Measurements from ENCODE around the gene IMMP2L. TPM values are rescaled to one million over a fixed set of nuclear protein-coding genes. Genes with fewer than 3 reads are reported as not detected.

The IMMP2L gene
- polyA plus RNA-seq, 2 of the 4 experiments (the other 2 are of a cell fraction) = 16.1 to 23.8 TPM

- CTCF ChIA-PET = interaction anchor here (0.7 to 1.1 kb wide), 2 partner anchors 19 to 295 kb away, joined by 3 to 4 read pairs; no protein-coding TSS in a partner anchor
- H3K4me1 ChIP-seq = peaks cover 4% of the 10 kb centered on the region; the same call in 2 of the 3 replicates
- no peak for ATAC-seq
- no peak overlapping the region for H3K27ac ChIP-seq
- DNase-seq (ENCODE audit: low read depth in 1 of 2, low spot score in 1 of 2) = no peak
- H3K9me3 ChIP-seq = no peaks in the 10 kb centered on the region
- H3K4me3 ChIP-seq = no peak overlapping the region
- no peak overlapping the region for H3K4me2 ChIP-seq
- TF ChIP-seq FOSL2 (IDR thresholded peaks at IDR 0.05) = no peak
- TF ChIP-seq FOSL2 (CRISPR knock-in tag; IDR thresholded peaks at IDR 0.05) = no peak
- TF ChIP-seq PHF8 (IDR thresholded peaks at IDR 0.05; ENCODE audit: borderline replicate concordance, low read depth) = no peak
- no peak for TF ChIP-seq EHF (CRISPR knock-in tag; IDR thresholded peaks at IDR 0.05)
- no peak for TF ChIP-seq FOXS1 (CRISPR knock-in tag; IDR thresholded peaks at IDR 0.05)
- no peak for TF ChIP-seq EP300 (IDR thresholded peaks at IDR 0.05)
- TF ChIP-seq TFCP2L1 (CRISPR knock-in tag; IDR thresholded peaks at IDR 0.05) = no peak
- TF ChIP-seq HEYL (CRISPR knock-in tag; IDR thresholded peaks at IDR 0.05) = no peak
- TF ChIP-seq ZSCAN20 (CRISPR knock-in tag; IDR thresholded peaks at IDR 0.05) = no peak
- TF ChIP-seq GATA3 (IDR thresholded peaks at IDR 0.05; ENCODE audit: borderline replicate concordance) = no peak
- no peak for FAIRE-seq
- POLR2A ChIA-PET = no interaction called here
- 95% methylated on average over 3 of the region's 3 CpGs for whole genome bisulfite sequencing (ENCODE audit: missing lambda C conversion rate)
Observed at GRCh38 chr7:111006040-111006439, 556.3 kb downstream of the IMMP2L start.

- Histone ChIP-seq H3K27ac (no peak overlapping the region), H3K4me1 (no peaks in the 10 kb centered on the region), H3K9me3 (no peaks in the 10 kb centered on the region), H3K4me2 (no peak overlapping the region), H3K4me3 (no peak overlapping the region)
- WGBS (ENCODE audit: missing lambda C conversion rate) = 3% methylated on average over 1 of the region's 1 CpG
- TF ChIP-seq ZSCAN20 (CRISPR knock-in tag; IDR thresholded peaks at IDR 0.05) (no peak), ZNF302 (CRISPR knock-in tag; IDR thresholded peaks at IDR 0.05) (no peak)
- ATAC-seq (no peak), FAIRE-seq (no peak), DNase-seq (ENCODE audit: low read depth in 1 of 2, low spot score in 1 of 2) (no peak)
- CTCF ChIA-PET = interaction anchor here (0.6 to 1.1 kb wide), 3 partner anchors 20 to 379 kb away, joined by 3 to 4 read pairs (median 3); no protein-coding TSS in a partner anchor
- POLR2A ChIA-PET = no interaction called here
Observed at GRCh38 chr7:111005445-111005844, 556.8 kb downstream of the IMMP2L start.

GRCh38 chr7:111004310-111004901 is 557.9 kb downstream of the IMMP2L start:
- no peak overlapping the region for H3K27ac ChIP-seq
- TF ChIP-seq KDM1A (IDR thresholded peaks at IDR 0.05; ENCODE audit: low read depth) = no peak
- no peak for TF ChIP-seq ELK1 (IDR thresholded peaks at IDR 0.05; ENCODE audit: low read depth, low read length)
- TF ChIP-seq POLR2AphosphoS2 (conservative IDR thresholded peaks at IDR 0.05; ENCODE audit: low read length) = no peak
- TF ChIP-seq EHMT2 (IDR thresholded peaks at IDR 0.05; ENCODE audit: low read depth) = no peak
- no peak for TF ChIP-seq KDM5A (IDR thresholded peaks at IDR 0.05)
- no peak for TF ChIP-seq USF2 (IDR thresholded peaks at IDR 0.05)
- TF ChIP-seq MAZ (IDR thresholded peaks at IDR 0.05; ENCODE audit: borderline replicate concordance, low read depth, low read length) = no peak
- CTCF ChIA-PET = no interaction called here
- DNase-seq (ENCODE audit: low read depth in 1 of 2, low spot score in 1 of 2) (no peak), ATAC-seq (no peak), FAIRE-seq (no peak)
- whole genome bisulfite sequencing (ENCODE audit: missing lambda C conversion rate) = 55% methylated on average over 4 of the region's 4 CpGs
- H3K4me2 ChIP-seq = no peak overlapping the region
- no peaks in the 10 kb centered on the region for H3K4me1 ChIP-seq
- no peak overlapping the region for H3K4me3 ChIP-seq
- no peaks in the 10 kb centered on the region for H3K9me3 ChIP-seq
- POLR2A ChIA-PET = no interaction called here

GRCh38 chr7:111003883-111004282 is 558.4 kb downstream of the IMMP2L start:
- no peak for DNase-seq (ENCODE audit: low read depth in 1 of 2, low spot score in 1 of 2)
- ATAC-seq = no peak
- no peak for TF ChIP-seq FOSL2 (IDR thresholded peaks at IDR 0.05)
- no peak for TF ChIP-seq FOSL2 (CRISPR knock-in tag; IDR thresholded peaks at IDR 0.05)
- TF ChIP-seq HOXB5 (CRISPR knock-in tag; IDR thresholded peaks at IDR 0.05) = no peak
- no peak for TF ChIP-seq ZNF302 (CRISPR knock-in tag; IDR thresholded peaks at IDR 0.05)
- no peak for TF ChIP-seq HDAC2 (IDR thresholded peaks at IDR 0.05)
- TF ChIP-seq ELK1 (IDR thresholded peaks at IDR 0.05; ENCODE audit: low read depth, low read length) = no peak
- no peak for TF ChIP-seq USF2 (IDR thresholded peaks at IDR 0.05)
- Histone ChIP-seq H3K4me1 (no peaks in the 10 kb centered on the region), H3K4me3 (no peak overlapping the region), H3K9me3 (no peaks in the 10 kb centered on the region), H3K4me2 (no peak overlapping the region), H3K27ac (no peak overlapping the region)
- POLR2A ChIA-PET = no interaction called here
- no peak for FAIRE-seq
- CTCF ChIA-PET = no interaction called here

Data from A549 (cell line).